ENCODE data around the gene TRMT11. TPM values are rescaled to one million over a fixed set of nuclear protein-coding genes. Genes with fewer than 3 reads are reported as not detected.

The TRMT11 gene
- total RNA-seq, 1 experiment from 2014 or later, result 27.7 TPM

GRCh38 chr6:125957845-125958244 is 28.5 kb upstream of the TRMT11 start:
- peak; percentile 25 for DNase-seq
- BruUV-seq (replicated peaks), result TSS peak; percentile 67
- Mint-ChIP-seq H3K36me3 (ENCODE audit: insufficient read depth, unreplicated experiment) (peaks cover 7% of the 10 kb centered on the region), H3K4me1 (ENCODE audit: low read depth, unreplicated experiment) (peaks cover 13% of the 10 kb centered on the region), H3K4me3 (ENCODE audit: low read depth, unreplicated experiment) (no peak overlapping the region), H3K27me3 (ENCODE audit: unreplicated experiment) (no peaks in the 10 kb centered on the region), H3K27ac (ENCODE audit: unreplicated experiment) (no peak overlapping the region), H3K9me3 (ENCODE audit: low read depth, unreplicated experiment) (no peaks in the 10 kb centered on the region)
- CTCF ChIA-PET, result interaction anchor here (0.5 to 1.4 kb wide), 6 partner anchors 12 to 933 kb away, joined by 4 to 11 read pairs (median 6); partner anchors contain the start of gene NCOA7
- intact Hi-C loops (cut with micrococcal nuclease; ENCODE audit: unreplicated experiment), result loop anchor here (2.0 kb wide), 1 partner anchor 167 kb away; the partner anchor contains the start of gene NCOA7
- TF ChIP-seq, protein P1, sequence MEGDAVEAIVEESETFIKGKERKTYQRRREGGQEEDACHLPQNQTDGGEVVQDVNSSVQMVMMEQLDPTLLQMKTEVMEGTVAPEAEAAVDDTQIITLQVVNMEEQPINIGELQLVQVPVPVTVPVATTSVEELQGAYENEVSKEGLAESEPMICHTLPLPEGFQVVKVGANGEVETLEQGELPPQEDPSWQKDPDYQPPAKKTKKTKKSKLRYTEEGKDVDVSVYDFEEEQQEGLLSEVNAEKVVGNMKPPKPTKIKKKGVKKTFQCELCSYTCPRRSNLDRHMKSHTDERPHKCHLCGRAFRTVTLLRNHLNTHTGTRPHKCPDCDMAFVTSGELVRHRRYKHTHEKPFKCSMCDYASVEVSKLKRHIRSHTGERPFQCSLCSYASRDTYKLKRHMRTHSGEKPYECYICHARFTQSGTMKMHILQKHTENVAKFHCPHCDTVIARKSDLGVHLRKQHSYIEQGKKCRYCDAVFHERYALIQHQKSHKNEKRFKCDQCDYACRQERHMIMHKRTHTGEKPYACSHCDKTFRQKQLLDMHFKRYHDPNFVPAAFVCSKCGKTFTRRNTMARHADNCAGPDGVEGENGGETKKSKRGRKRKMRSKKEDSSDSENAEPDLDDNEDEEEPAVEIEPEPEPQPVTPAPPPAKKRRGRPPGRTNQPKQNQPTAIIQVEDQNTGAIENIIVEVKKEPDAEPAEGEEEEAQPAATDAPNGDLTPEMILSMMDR (IDR thresholded peaks at IDR 0.05; ENCODE audit: unreplicated experiment), result no peak

DNA sequence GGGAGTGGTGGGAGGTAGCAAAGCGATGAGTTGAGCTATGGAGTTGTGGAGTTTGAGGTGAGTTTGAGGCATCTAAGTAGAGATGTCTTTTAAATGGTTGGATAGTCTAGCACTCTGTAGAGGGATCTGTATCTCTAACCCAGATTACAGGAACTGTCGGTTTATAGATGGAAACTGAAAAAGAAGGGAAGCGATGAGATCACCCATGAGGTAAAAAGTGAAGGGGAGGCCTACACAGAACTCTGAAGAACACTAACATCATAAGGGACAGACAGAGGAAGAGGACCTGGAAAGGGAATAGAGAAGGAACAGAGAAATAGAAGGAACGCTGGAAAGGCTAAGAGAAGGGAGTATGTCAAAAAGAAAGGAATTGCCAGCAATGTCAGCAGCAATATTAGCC is 27.3 kb upstream of the TRMT11 start:
- H3K4me3 Mint-ChIP-seq (ENCODE audit: low read depth, unreplicated experiment), result no peak overlapping the region
- CTCF ChIA-PET, result interaction anchor here (1.5 kb wide), 1 partner anchor 11 kb away, joined by 3 read pairs; no protein-coding TSS in a partner anchor
- H3K27me3 Mint-ChIP-seq (ENCODE audit: unreplicated experiment), result no peaks in the 10 kb centered on the region
- no peak for DNase-seq
- H3K36me3 Mint-ChIP-seq (ENCODE audit: insufficient read depth, unreplicated experiment), result peaks cover 7% of the 10 kb centered on the region
- H3K4me1 Mint-ChIP-seq (ENCODE audit: low read depth, unreplicated experiment), result peaks cover 25% of the 10 kb centered on the region
- H3K9me3 Mint-ChIP-seq (ENCODE audit: low read depth, unreplicated experiment), result no peaks in the 10 kb centered on the region
- no TSS peak for BruUV-seq (replicated peaks)
- intact Hi-C loops (cut with micrococcal nuclease; ENCODE audit: unreplicated experiment), result no loop called here
- no peak overlapping the region for H3K27ac Mint-ChIP-seq (ENCODE audit: unreplicated experiment)
- TF ChIP-seq, protein P1 (IDR thresholded peaks at IDR 0.05; ENCODE audit: unreplicated experiment), result no peak

DNA sequence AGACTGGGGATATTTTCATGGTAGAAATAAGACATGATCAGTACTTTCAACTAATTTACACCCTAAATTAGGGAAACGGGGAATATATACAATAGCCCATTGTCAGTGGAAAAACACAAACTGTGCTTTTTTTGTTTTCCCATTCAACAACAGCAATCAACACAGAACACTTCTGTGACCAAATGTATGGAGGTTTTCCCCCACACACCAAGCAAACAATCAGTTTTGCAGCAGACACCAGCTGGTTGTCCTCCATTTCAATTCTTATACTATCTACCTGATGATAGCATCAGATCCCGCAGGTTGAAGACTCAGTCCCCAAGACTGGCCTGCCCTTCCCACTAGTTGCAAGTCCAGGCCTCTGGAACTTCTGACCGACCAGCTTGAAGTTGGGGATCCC is 25.2 kb upstream of the TRMT11 start:
- Mint-ChIP-seq H3K27ac (ENCODE audit: unreplicated experiment) (no peak overlapping the region), H3K4me3 (ENCODE audit: low read depth, unreplicated experiment) (no peak overlapping the region), H3K27me3 (ENCODE audit: unreplicated experiment) (no peaks in the 10 kb centered on the region), H3K4me1 (ENCODE audit: low read depth, unreplicated experiment) (peaks cover 25% of the 10 kb centered on the region), H3K9me3 (ENCODE audit: low read depth, unreplicated experiment) (no peaks in the 10 kb centered on the region), H3K36me3 (ENCODE audit: insufficient read depth, unreplicated experiment) (peaks cover 7% of the 10 kb centered on the region)
- intact Hi-C loops (cut with micrococcal nuclease; ENCODE audit: unreplicated experiment), result no loop called here
- CTCF ChIA-PET, result no interaction called here
- BruUV-seq (replicated peaks), result no TSS peak
- DNase-seq, result no peak
- TF ChIP-seq, protein P1 (IDR thresholded peaks at IDR 0.05; ENCODE audit: unreplicated experiment), result no peak

DNA sequence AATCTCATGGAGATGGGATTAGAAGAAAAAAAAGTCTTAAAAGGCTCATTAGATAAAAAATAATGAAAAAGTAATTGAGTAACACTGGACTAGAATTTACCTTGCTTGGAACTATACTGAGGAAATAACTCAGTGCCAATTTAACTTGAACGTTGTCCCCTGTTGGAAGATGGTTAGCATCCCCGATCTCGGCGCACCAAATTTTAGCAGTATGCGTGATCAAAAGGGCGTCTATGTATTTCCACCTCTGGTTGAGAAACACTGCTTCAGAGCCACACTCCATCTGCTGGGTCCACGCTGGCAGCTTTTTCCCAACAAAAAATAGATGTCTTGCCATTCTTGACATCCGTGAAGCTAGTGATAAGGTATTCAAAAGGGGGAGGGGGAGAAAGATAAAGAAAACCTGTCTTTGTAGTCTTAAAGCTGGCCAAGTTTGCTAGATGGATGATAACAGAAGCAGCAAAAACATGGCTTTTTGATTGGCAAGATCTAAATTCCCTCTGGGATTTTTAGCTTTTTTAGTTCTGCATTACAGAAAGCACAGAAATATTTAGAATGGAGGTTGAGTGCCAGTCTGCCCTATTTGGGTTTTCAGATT is 23.3 kb upstream of the TRMT11 start:
- Mint-ChIP-seq H3K36me3 (ENCODE audit: insufficient read depth, unreplicated experiment) (no peaks in the 10 kb centered on the region), H3K4me3 (ENCODE audit: low read depth, unreplicated experiment) (no peak overlapping the region), H3K4me1 (ENCODE audit: low read depth, unreplicated experiment) (peaks cover 25% of the 10 kb centered on the region), H3K27ac (ENCODE audit: unreplicated experiment) (no peak overlapping the region), H3K27me3 (ENCODE audit: unreplicated experiment) (no peaks in the 10 kb centered on the region), H3K9me3 (ENCODE audit: low read depth, unreplicated experiment) (no peaks in the 10 kb centered on the region)
- TF ChIP-seq, protein P1 (IDR thresholded peaks at IDR 0.05; ENCODE audit: unreplicated experiment), result no peak
- CTCF ChIA-PET, result no interaction called here
- no TSS peak for BruUV-seq (replicated peaks)
- intact Hi-C loops (cut with micrococcal nuclease; ENCODE audit: unreplicated experiment), result no loop called here
- DNase-seq, result no peak
